GM12875 (cell line): ENCODE data around the gene DRAXIN.
A peak's percentile ranks its signal among the peaks of the same experiment; 100 is the strongest.
"Not testable (repeated sequence)": the region's sequence is repeated elsewhere in the genome, so short reads cannot be mapped to it uniquely, and the experiment has no call there.

ENCODE experiments used
- H3K4me3 ChIP-seq: one replicate; pipeline ENCODE4 v1.5.1; 2011; ENCODE audit warnings: low read depth, low read length, control low read depth
- CTCF ChIP-seq: IDR thresholded peaks from 2 replicates; pipeline ENCODE4 v1.5.1; 2011; ENCODE audit warnings: low read depth, mild to moderate bottlenecking, control low read depth, inconsistent platforms, low read length, moderate library complexity, borderline replicate concordance; ENCODE audit not compliant: insufficient read depth

The DRAXIN gene

GRCh38 chr1:11691302-11691914, at the start of gene DRAXIN:
TSS of gene DRAXIN (plus strand) at chr1:11691710. CDS start at chr1:11706259, 14,549 bp downstream.
- no peak for TF ChIP-seq CTCF
- no peak within 1 kb of the TSS for H3K4me3 ChIP-seq

DNA sequence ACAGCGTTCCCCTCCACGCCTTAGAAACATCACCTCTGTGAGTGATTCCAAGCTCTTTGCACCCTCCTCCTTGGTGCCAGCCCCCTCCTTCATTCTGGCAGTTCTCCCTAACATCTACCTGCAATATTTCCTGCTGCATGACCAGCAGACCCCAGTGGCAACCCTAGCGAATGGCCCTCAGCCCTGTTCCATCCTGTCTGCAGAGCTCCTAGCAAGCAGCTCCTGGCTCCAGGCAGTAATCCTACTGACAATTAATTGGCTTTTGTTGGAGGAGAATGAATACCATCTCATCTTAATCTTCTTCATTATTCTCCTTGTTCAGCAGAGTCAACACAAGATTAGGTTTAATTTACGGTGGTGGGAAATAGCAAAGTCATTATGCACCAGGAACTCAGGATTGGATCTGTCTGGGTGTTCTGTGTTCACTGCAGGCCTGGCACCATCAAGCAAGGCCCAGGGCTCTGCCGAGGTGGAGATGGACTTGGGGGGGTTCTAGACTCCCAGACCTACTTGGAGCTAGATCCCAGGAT, 49.7 kb upstream of the DRAXIN start:
- H3K4me3 ChIP-seq, result no peak overlapping the region
- no peak for TF ChIP-seq CTCF

DNA sequence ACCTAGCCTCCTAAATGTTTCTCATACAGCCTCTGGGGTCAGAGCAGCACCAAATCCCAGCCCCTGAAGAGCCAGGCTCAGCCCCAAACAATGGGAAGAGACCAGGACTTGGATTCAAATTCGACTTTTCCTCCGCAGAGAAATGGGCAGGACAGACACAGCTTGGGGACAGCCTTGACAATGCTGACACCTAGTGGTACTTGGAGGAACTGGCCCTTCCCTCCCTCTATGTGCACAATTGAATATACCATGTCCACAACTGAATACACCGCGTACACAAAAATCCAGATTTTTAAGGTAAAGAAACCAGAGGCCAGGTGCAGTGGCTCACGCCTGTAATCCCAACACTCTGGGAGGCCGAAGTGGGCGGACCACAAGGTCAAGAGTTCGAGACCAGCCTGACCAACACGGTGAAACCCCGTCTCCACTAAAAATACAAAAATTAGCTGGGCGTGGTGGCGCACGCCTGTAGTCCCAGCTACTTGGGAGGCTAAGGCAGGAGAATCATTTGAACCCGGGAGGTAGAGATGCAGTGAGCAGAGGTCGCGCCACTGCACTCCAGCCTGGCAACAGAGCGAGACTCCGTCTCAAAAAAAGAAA, 49.0 kb upstream of the DRAXIN start:
- TF ChIP-seq CTCF, result peak; percentile 95
- H3K4me3 ChIP-seq, result not testable (repeated sequence)

DNA sequence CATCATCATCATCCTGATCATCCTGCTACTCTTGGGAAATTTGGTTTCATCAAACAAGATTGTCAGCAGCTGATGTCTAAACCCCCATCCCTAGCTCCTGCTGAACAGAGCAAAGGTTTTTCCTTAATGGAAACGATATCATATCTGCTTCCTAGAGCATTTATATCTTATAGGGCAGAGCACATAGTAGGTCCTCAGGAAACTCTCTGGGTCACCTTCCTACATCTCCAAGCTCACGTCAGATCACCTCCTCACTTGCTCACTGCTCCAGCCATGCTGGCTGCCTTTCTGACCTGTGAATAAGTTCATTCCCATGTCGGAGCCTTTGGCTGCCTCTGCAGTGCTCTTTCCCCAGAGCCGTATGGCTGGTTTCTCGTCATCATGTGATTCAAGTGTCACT, 47.7 kb upstream of the DRAXIN start:
- H3K4me3 ChIP-seq, result no peak overlapping the region
- TF ChIP-seq CTCF, result no peak

DNA sequence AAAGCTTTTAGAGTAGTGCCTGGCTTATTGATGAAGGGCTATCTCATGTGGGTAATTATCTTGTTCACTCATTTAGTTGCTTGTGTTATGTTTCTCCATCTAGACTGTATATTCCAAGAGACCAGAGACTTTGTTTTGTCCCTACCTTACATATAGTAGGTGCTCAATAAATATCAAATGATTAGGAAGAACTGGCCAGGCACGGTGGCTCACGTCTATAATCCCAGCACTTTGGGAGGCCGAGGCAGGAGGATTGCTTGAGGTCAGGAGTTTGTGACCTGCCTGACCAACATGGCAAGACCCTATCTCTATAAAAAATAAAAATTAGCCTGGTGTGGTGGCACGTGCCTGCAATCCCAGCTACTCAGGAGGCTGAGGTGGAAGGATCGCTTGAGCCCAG, 46.2 kb upstream of the DRAXIN start:
- no peak overlapping the region for H3K4me3 ChIP-seq
- no peak for TF ChIP-seq CTCF

GRCh38 chr1:11645670-11646265, 45.7 kb upstream of the DRAXIN start:
- TF ChIP-seq CTCF, result peak; percentile 78
- no peak overlapping the region for H3K4me3 ChIP-seq
